PFSK-1 (cell line): ENCODE results near the gene COLEC11.

Source experiments
- FOXP2 ChIP-seq: optimal IDR thresholded peaks from 2 replicates; pipeline ENCODE3; 2011; ENCODE audit warnings: borderline replicate concordance, control low read depth, inconsistent platforms; ENCODE audit not compliant: insufficient read depth; ENCODE audit errors: extremely low read length, extremely low read depth
- POLR2AphosphoS5 ChIP-seq: IDR thresholded peaks from 2 replicates; pipeline ENCODE4 v1.6.1; 2012; ENCODE audit warnings: low read depth, mild to moderate bottlenecking, control low read depth, low read length, moderate library complexity
- REST ChIP-seq, 2 experiments: IDR thresholded peaks; 2 replicates each; pipeline versions ENCODE4 v1.6.1 to v1.8.0; 2011 to 2012; ENCODE audit warnings: low read depth in 2 of 2, low read length in 2 of 2, control low read depth in 1 of 2, inconsistent platforms in 1 of 2, mild to moderate bottlenecking in 1 of 2, moderate library complexity in 1 of 2; ENCODE audit not compliant: insufficient read depth in 1 of 2
- SIN3A ChIP-seq: IDR thresholded peaks from 2 replicates; pipeline ENCODE4 v1.6.1; 2012; ENCODE audit warnings: mild to moderate bottlenecking, low read length, moderate library complexity, borderline replicate concordance; ENCODE audit not compliant: insufficient read depth
- TAF1 ChIP-seq: IDR thresholded peaks from 2 replicates; pipeline ENCODE4 v1.6.1; 2012; ENCODE audit warnings: low read length, control low read depth, borderline replicate concordance; ENCODE audit not compliant: insufficient read depth

COLEC11 gene

GRCh38 chr2:3670941-3671340 lies 76.0 kb downstream of the COLEC11 start:
- TF ChIP-seq TAF1 (no peak), REST (IDR thresholded peaks at IDR 0.05; ENCODE audit: insufficient read depth in 1 of 2, low read depth in 2 of 2, low read length in 2 of 2) (no peak), SIN3A (no peak), POLR2AphosphoS5 (no peak), FOXP2 (no peak)

- TF ChIP-seq SIN3A (no peak), TAF1 (no peak), REST (IDR thresholded peaks at IDR 0.05; ENCODE audit: insufficient read depth in 1 of 2, low read depth in 2 of 2, low read length in 2 of 2) (no peak), POLR2AphosphoS5 (no peak), FOXP2 (no peak)
Observed at GRCh38 chr2:3672861-3673678, 78.2 kb downstream of the COLEC11 start.

GRCh38 chr2:3674066-3674845 lies 79.3 kb downstream of the COLEC11 start:
- no peak for TF ChIP-seq REST (IDR thresholded peaks at IDR 0.05; ENCODE audit: insufficient read depth in 1 of 2, low read depth in 2 of 2, low read length in 2 of 2)
- TF ChIP-seq SIN3A = no peak
- no peak for TF ChIP-seq POLR2AphosphoS5
- TF ChIP-seq FOXP2 = no peak
- TF ChIP-seq TAF1 = no peak

GRCh38 chr2:3675687-3676086 lies 80.8 kb downstream of the COLEC11 start:
- TF ChIP-seq REST (IDR thresholded peaks at IDR 0.05; ENCODE audit: insufficient read depth in 1 of 2, low read depth in 2 of 2, low read length in 2 of 2) (no peak), FOXP2 (no peak)
